CD1c-positive myeloid dendritic cell (primary cell): ENCODE data around the gene NUP98.
"Not testable (repeated sequence)": the region's sequence is repeated elsewhere in the genome, so short reads cannot be mapped to it uniquely, and the experiment has no call there.

Experiments used
- DNase-seq: peaks from one replicate; pipeline ENCODE4 v3.0.0-alpha.2; 2016; ENCODE audit errors: extremely low spot score

Gene NUP98

GRCh38 chr11:3669742-3670183 lies 127.6 kb downstream of the NUP98 start:
- DNase-seq: no peak

- no peak for DNase-seq
Measured at GRCh38 chr11:3669128-3669527, 128.2 kb downstream of the NUP98 start.

- DNase-seq: no peak
Measured at GRCh38 chr11:3667149-3668035, 130.0 kb downstream of the NUP98 start.

- DNase-seq: no peak
Measured at GRCh38 chr11:3666023-3666530, 131.3 kb downstream of the NUP98 start.

GRCh38 chr11:3665336-3666022 lies 131.9 kb downstream of the NUP98 start:
- peak; percentile 11 for DNase-seq

- DNase-seq: no peak
Measured at GRCh38 chr11:3664032-3664630, 133.2 kb downstream of the NUP98 start.

GRCh38 chr11:3662856-3663255 lies 134.5 kb downstream of the NUP98 start:
- no peak for DNase-seq

- no peak for DNase-seq
Measured at GRCh38 chr11:3660960-3661359, 136.4 kb downstream of the NUP98 start.

- no peak for DNase-seq
Measured at GRCh38 chr11:3659595-3660515, 137.5 kb downstream of the NUP98 start.

- DNase-seq: no peak
Measured at GRCh38 chr11:3658252-3658651, 139.1 kb downstream of the NUP98 start.

- not testable (repeated sequence) for DNase-seq
Measured at GRCh38 chr11:3657331-3657730, 140.0 kb downstream of the NUP98 start.

- no peak for DNase-seq
Measured at GRCh38 chr11:3655547-3655946, 141.8 kb downstream of the NUP98 start.

GRCh38 chr11:3652514-3652913 lies 144.8 kb downstream of the NUP98 start:
- not testable (repeated sequence) for DNase-seq

GRCh38 chr11:3649374-3649773 lies 148.0 kb downstream of the NUP98 start:
- DNase-seq: not testable (repeated sequence)

- not testable (repeated sequence) for DNase-seq
Measured at GRCh38 chr11:3648843-3649242, 148.5 kb downstream of the NUP98 start.

- no peak for DNase-seq
Measured at GRCh38 chr11:3645552-3645951, 151.8 kb downstream of the NUP98 start.

- DNase-seq: no peak
Measured at GRCh38 chr11:3644817-3645235, 152.5 kb downstream of the NUP98 start, which contains the start of gene ART1. Gene ART1, plus strand, starts transcription at chr11:3645128. Its CDS starts 14,086 bp downstream, at chr11:3659214.

- not testable (repeated sequence) for DNase-seq
Measured at GRCh38 chr11:3643102-3643546, 154.2 kb downstream of the NUP98 start.

- DNase-seq: peak; percentile 75
Measured at GRCh38 chr11:3642071-3642951, 155.0 kb downstream of the NUP98 start.

- no peak for DNase-seq
Measured at GRCh38 chr11:3641701-3642070, 155.7 kb downstream of the NUP98 start, which contains the start of gene ART5. Gene ART5, minus strand, starts transcription at chr11:3641992. Its CDS starts 130 bp downstream, at chr11:3641862.
